ENCODE measurements around the gene GTF2H1.

Gene GTF2H1

GRCh38 chr11:18379201-18379600 lies 56.8 kb downstream of the GTF2H1 start:
- no peak for TF ChIP-seq CEBPB (IDR thresholded peaks at IDR 0.05)
- no peak for TF ChIP-seq TEAD4 (IDR thresholded peaks at IDR 0.05)
- TF ChIP-seq EP300 (IDR thresholded peaks at IDR 0.05; ENCODE audit: borderline replicate concordance) = no peak
- TF ChIP-seq RAD21 (IDR thresholded peaks at IDR 0.05; ENCODE audit: low read depth) = no peak
- no peak for TF ChIP-seq USF1 (IDR thresholded peaks at IDR 0.05)
- no peak for TF ChIP-seq ZBTB7A (IDR thresholded peaks at IDR 0.05; ENCODE audit: low read depth)
- TF ChIP-seq CREB1 (IDR thresholded peaks at IDR 0.05; ENCODE audit: low read depth) = no peak
- TF ChIP-seq NFIC (IDR thresholded peaks at IDR 0.05) = no peak
- no peak for TF ChIP-seq MAX (IDR thresholded peaks at IDR 0.05)
- no peak for TF ChIP-seq REST (IDR thresholded peaks at IDR 0.05; ENCODE audit: low read depth)
- TF ChIP-seq YY1 (IDR thresholded peaks at IDR 0.05; ENCODE audit: low read depth) = no peak
- no peak for TF ChIP-seq TAF1 (IDR thresholded peaks at IDR 0.05; ENCODE audit: low read depth)
- TF ChIP-seq FOXM1 (IDR thresholded peaks at IDR 0.05; ENCODE audit: borderline replicate concordance, low read depth) = no peak
- no peak for TF ChIP-seq TCF12 (IDR thresholded peaks at IDR 0.05; ENCODE audit: low read depth)
- TF ChIP-seq EGR1 (IDR thresholded peaks at IDR 0.05) = no peak

- TF ChIP-seq CREB1 (IDR thresholded peaks at IDR 0.05; ENCODE audit: low read depth) (no peak), TAF1 (IDR thresholded peaks at IDR 0.05; ENCODE audit: low read depth) (no peak), EP300 (IDR thresholded peaks at IDR 0.05; ENCODE audit: borderline replicate concordance) (no peak), NFIC (IDR thresholded peaks at IDR 0.05) (no peak), TEAD4 (IDR thresholded peaks at IDR 0.05) (no peak)
Measured at GRCh38 chr11:18383388-18384156, 61.2 kb downstream of the GTF2H1 start.

- no peak for TF ChIP-seq EGR1 (IDR thresholded peaks at IDR 0.05)
- no peak for TF ChIP-seq NFIC (IDR thresholded peaks at IDR 0.05)
- no peak for TF ChIP-seq TEAD4 (IDR thresholded peaks at IDR 0.05)
Measured at GRCh38 chr11:18384157-18384641, 61.8 kb downstream of the GTF2H1 start.

GRCh38 chr11:18390088-18390487 lies 67.7 kb downstream of the GTF2H1 start:
- TF ChIP-seq REST (IDR thresholded peaks at IDR 0.05; ENCODE audit: low read depth) = no peak
- no peak for TF ChIP-seq CEBPB (IDR thresholded peaks at IDR 0.05)
- TF ChIP-seq YY1 (IDR thresholded peaks at IDR 0.05; ENCODE audit: low read depth) = no peak
- no peak for TF ChIP-seq TCF12 (IDR thresholded peaks at IDR 0.05; ENCODE audit: low read depth)
- no peak for TF ChIP-seq EGR1 (IDR thresholded peaks at IDR 0.05)
- no peak for TF ChIP-seq ZBTB7A (IDR thresholded peaks at IDR 0.05; ENCODE audit: low read depth)
- no peak for TF ChIP-seq TEAD4 (IDR thresholded peaks at IDR 0.05)
- TF ChIP-seq USF1 (IDR thresholded peaks at IDR 0.05) = no peak
- TF ChIP-seq MAX (IDR thresholded peaks at IDR 0.05) = no peak
- no peak for TF ChIP-seq TAF1 (IDR thresholded peaks at IDR 0.05; ENCODE audit: low read depth)
- TF ChIP-seq FOXM1 (IDR thresholded peaks at IDR 0.05; ENCODE audit: borderline replicate concordance, low read depth) = no peak
- no peak for TF ChIP-seq NFIC (IDR thresholded peaks at IDR 0.05)
- no peak for TF ChIP-seq CREB1 (IDR thresholded peaks at IDR 0.05; ENCODE audit: low read depth)
- no peak for TF ChIP-seq EP300 (IDR thresholded peaks at IDR 0.05; ENCODE audit: borderline replicate concordance)
- TF ChIP-seq RAD21 (IDR thresholded peaks at IDR 0.05; ENCODE audit: low read depth) = no peak

- TF ChIP-seq FOXM1 (IDR thresholded peaks at IDR 0.05; ENCODE audit: borderline replicate concordance, low read depth) (no peak), USF1 (IDR thresholded peaks at IDR 0.05) (no peak), EGR1 (IDR thresholded peaks at IDR 0.05) (no peak), ZBTB7A (IDR thresholded peaks at IDR 0.05; ENCODE audit: low read depth) (no peak), CREB1 (IDR thresholded peaks at IDR 0.05; ENCODE audit: low read depth) (no peak), EP300 (IDR thresholded peaks at IDR 0.05; ENCODE audit: borderline replicate concordance) (no peak), NFIC (IDR thresholded peaks at IDR 0.05) (no peak), YY1 (IDR thresholded peaks at IDR 0.05; ENCODE audit: low read depth) (no peak), MAX (IDR thresholded peaks at IDR 0.05) (no peak), CEBPB (IDR thresholded peaks at IDR 0.05) (no peak), RAD21 (IDR thresholded peaks at IDR 0.05; ENCODE audit: low read depth) (no peak), TCF12 (IDR thresholded peaks at IDR 0.05; ENCODE audit: low read depth) (no peak), REST (IDR thresholded peaks at IDR 0.05; ENCODE audit: low read depth) (no peak), TAF1 (IDR thresholded peaks at IDR 0.05; ENCODE audit: low read depth) (no peak), TEAD4 (IDR thresholded peaks at IDR 0.05) (no peak)
Measured at GRCh38 chr11:18392434-18393321, 70.3 kb downstream of the GTF2H1 start.
